GM18907 (cell line): ENCODE results near the gene PCDHB11.
"Not testable (repeated sequence)": the region's sequence is repeated elsewhere in the genome, so short reads cannot be mapped to it uniquely, and the experiment has no call there.

Source experiments
- ATAC-seq: cut with Tn5 transposase; IDR thresholded peaks from one replicate; pipeline ENCODE4 v1.9.1; 2021; ENCODE audit warnings: mild to moderate bottlenecking, moderate library complexity; ENCODE audit not compliant: unreplicated experiment

The PCDHB11 gene

GRCh38 chr5:141236516-141237313, 37.3 kb downstream of the PCDHB11 start:
- ATAC-seq: no peak

GRCh38 chr5:141241496-141241895, 42.1 kb downstream of the PCDHB11 start:
- ATAC-seq: no peak

DNA sequence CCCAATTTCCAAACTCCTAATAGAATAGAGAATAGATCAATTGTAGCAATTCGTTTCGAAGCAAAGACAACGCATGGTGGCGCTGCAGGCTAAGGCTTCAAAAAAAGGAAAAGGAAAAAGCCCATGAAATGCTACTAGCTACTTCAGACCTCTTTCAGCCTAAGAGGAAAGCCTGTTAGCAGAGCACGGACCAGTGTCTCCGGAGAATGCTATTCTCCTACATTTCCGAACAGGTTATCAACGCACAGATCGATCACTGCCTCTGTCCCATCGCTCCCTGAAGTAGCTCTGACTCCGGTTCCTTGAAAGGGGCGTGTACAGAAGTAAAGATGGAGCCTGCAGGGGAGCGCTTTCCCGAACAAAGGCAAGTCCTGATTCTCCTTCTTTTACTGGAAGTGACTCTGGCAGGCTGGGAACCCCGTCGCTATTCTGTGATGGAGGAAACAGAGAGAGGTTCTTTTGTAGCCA, 45.9 kb downstream of the PCDHB11 start, which contains the start of gene PCDHB15:
PCDHB15 (plus strand) TSS at position 146 of the 468 bp plus-strand sequence; CDS start at position 330, 184 bp downstream.
- ATAC-seq: no peak

GRCh38 chr5:141246971-141247370, 47.5 kb downstream of the PCDHB11 start:
- ATAC-seq: not testable (repeated sequence)

GRCh38 chr5:141247434-141247833, 48.0 kb downstream of the PCDHB11 start:
- ATAC-seq: not testable (repeated sequence)

GRCh38 chr5:141250576-141250975, 51.1 kb downstream of the PCDHB11 start:
- ATAC-seq: no peak
